NCI-H128 (cell line): ENCODE measurements around the gene FOXP4.
"Not testable (repeated sequence)": the region's sequence is repeated elsewhere in the genome, so short reads cannot be mapped to it uniquely, and the experiment has no call there.

Experiments used
- DNase-seq: peaks from one replicate; lab custom pipeline; 2025; ENCODE audit not compliant: unreplicated experiment; lab: John Stamatoyannopoulos, UW

The FOXP4 gene

GRCh38 chr6:41596807-41597206, 50.6 kb downstream of the FOXP4 start:
- DNase-seq = no peak

- no peak for DNase-seq
Observed at GRCh38 chr6:41597246-41598000, 51.2 kb downstream of the FOXP4 start.

GRCh38 chr6:41598670-41599014, 52.5 kb downstream of the FOXP4 start:
- no peak for DNase-seq

- no peak for DNase-seq
Observed at GRCh38 chr6:41599015-41599851, 53.1 kb downstream of the FOXP4 start.

GRCh38 chr6:41599852-41600445, 53.8 kb downstream of the FOXP4 start:
- DNase-seq = no peak

GRCh38 chr6:41600499-41601247, 54.5 kb downstream of the FOXP4 start:
- no peak for DNase-seq

GRCh38 chr6:41601248-41601549, 55.0 kb downstream of the FOXP4 start:
- no peak for DNase-seq

GRCh38 chr6:41602422-41602743, 56.2 kb downstream of the FOXP4 start:
- no peak for DNase-seq

GRCh38 chr6:41602864-41603608, 56.9 kb downstream of the FOXP4 start:
- peak; percentile 70 for DNase-seq

- DNase-seq = no peak
Observed at GRCh38 chr6:41604006-41604405, 57.8 kb downstream of the FOXP4 start.

GRCh38 chr6:41605649-41606048, 59.5 kb downstream of the FOXP4 start:
- no peak for DNase-seq

- no peak for DNase-seq
Observed at GRCh38 chr6:41607036-41607435, 60.9 kb downstream of the FOXP4 start.

- DNase-seq = no peak
Observed at GRCh38 chr6:41607736-41608135, 61.6 kb downstream of the FOXP4 start.

GRCh38 chr6:41608443-41609151, 62.4 kb downstream of the FOXP4 start:
- no peak for DNase-seq

GRCh38 chr6:41614715-41615114, 68.5 kb downstream of the FOXP4 start:
- no peak for DNase-seq

- DNase-seq = no peak
Observed at GRCh38 chr6:41615311-41615710, 69.1 kb downstream of the FOXP4 start.

- no peak for DNase-seq
Observed at GRCh38 chr6:41618598-41618997, 72.4 kb downstream of the FOXP4 start.

- not testable (repeated sequence) for DNase-seq
Observed at GRCh38 chr6:41619193-41619592, 73.0 kb downstream of the FOXP4 start.

GRCh38 chr6:41621367-41621766, 75.2 kb downstream of the FOXP4 start:
- no peak for DNase-seq

GRCh38 chr6:41621802-41622201, 75.6 kb downstream of the FOXP4 start:
- no peak for DNase-seq
